ENCODE results near the gene FOXO1. TPM values are rescaled to one million over a fixed set of nuclear protein-coding genes. Genes with fewer than 3 reads are reported as not detected.

Gene FOXO1
- total and polyA plus RNA-seq, 7 donors: 9.0 to 36.8 (median 30.9) TPM

GRCh38 chr13:40635315-40635995 is 31.0 kb downstream of the FOXO1 start:
- intact Hi-C loops (cut with DNase I): no loop called here
- H3K4me1 ChIP-seq: peaks cover 0 to 57% (median 50%) of the 10 kb centered on the region in 4 donors
- 61 to 64% methylated on average over 5 of the region's 5 CpGs for WGBS, 2 donors

GRCh38 chr13:40632915-40633314 is 33.5 kb downstream of the FOXO1 start:
- Histone ChIP-seq H3K36me3 (no peaks in the 10 kb centered on the region), H3K27me3 (no peaks in the 10 kb centered on the region), H3K4me3 (no peak overlapping the region), H3K4me1 (peaks cover 0 to 40% (median 30%) of the 10 kb centered on the region in 4 donors), H3K9me3 (no peaks in the 10 kb centered on the region), H3K27ac (no peak overlapping the region)
- WGBS, 2 donors: 89 to 97% methylated on average over 3 of the region's 3 CpGs
- intact Hi-C loops (cut with DNase I): no loop called here
- TF ChIP-seq POLR2A (IDR thresholded peaks at IDR 0.05): no peak
- TF ChIP-seq, protein P1, sequence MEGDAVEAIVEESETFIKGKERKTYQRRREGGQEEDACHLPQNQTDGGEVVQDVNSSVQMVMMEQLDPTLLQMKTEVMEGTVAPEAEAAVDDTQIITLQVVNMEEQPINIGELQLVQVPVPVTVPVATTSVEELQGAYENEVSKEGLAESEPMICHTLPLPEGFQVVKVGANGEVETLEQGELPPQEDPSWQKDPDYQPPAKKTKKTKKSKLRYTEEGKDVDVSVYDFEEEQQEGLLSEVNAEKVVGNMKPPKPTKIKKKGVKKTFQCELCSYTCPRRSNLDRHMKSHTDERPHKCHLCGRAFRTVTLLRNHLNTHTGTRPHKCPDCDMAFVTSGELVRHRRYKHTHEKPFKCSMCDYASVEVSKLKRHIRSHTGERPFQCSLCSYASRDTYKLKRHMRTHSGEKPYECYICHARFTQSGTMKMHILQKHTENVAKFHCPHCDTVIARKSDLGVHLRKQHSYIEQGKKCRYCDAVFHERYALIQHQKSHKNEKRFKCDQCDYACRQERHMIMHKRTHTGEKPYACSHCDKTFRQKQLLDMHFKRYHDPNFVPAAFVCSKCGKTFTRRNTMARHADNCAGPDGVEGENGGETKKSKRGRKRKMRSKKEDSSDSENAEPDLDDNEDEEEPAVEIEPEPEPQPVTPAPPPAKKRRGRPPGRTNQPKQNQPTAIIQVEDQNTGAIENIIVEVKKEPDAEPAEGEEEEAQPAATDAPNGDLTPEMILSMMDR (IDR thresholded peaks at IDR 0.05): no peak
- TF ChIP-seq POLR2AphosphoS5 (IDR thresholded peaks at IDR 0.05): no peak
- TF ChIP-seq EP300 (IDR thresholded peaks at IDR 0.05): no peak
- DNase-seq: no peak

More at GRCh38 chr13:40635315-40635995, 31.0 kb downstream of the FOXO1 start:
- Histone ChIP-seq H3K27me3 (no peaks in the 10 kb centered on the region), H3K9me3 (no peaks in the 10 kb centered on the region), H3K27ac (no peak overlapping the region), H3K36me3 (no peaks in the 10 kb centered on the region), H3K4me3 (no peak overlapping the region)
- TF ChIP-seq, protein P1 (IDR thresholded peaks at IDR 0.05): no peak
- TF ChIP-seq EP300 (IDR thresholded peaks at IDR 0.05) (no peak), POLR2AphosphoS5 (IDR thresholded peaks at IDR 0.05) (no peak), POLR2A (IDR thresholded peaks at IDR 0.05) (no peak)
- DNase-seq: no peak

GRCh38 chr13:40631605-40632004 is 34.8 kb downstream of the FOXO1 start:
- Histone ChIP-seq H3K9me3 (no peaks in the 10 kb centered on the region), H3K4me3 (no peak overlapping the region), H3K36me3 (no peaks in the 10 kb centered on the region), H3K27ac (no peak overlapping the region), H3K27me3 (no peaks in the 10 kb centered on the region), H3K4me1 (peaks cover 0 to 42% (median 29%) of the 10 kb centered on the region in 4 donors)
- TF ChIP-seq POLR2A (IDR thresholded peaks at IDR 0.05) (no peak), POLR2AphosphoS5 (IDR thresholded peaks at IDR 0.05) (no peak), EP300 (IDR thresholded peaks at IDR 0.05) (no peak)
- TF ChIP-seq, protein P1 (IDR thresholded peaks at IDR 0.05): no peak
- intact Hi-C loops (cut with DNase I): no loop called here
- 12 to 54% methylated on average over 4 of the region's 4 CpGs for WGBS, 2 donors
- no peak for DNase-seq

DNA sequence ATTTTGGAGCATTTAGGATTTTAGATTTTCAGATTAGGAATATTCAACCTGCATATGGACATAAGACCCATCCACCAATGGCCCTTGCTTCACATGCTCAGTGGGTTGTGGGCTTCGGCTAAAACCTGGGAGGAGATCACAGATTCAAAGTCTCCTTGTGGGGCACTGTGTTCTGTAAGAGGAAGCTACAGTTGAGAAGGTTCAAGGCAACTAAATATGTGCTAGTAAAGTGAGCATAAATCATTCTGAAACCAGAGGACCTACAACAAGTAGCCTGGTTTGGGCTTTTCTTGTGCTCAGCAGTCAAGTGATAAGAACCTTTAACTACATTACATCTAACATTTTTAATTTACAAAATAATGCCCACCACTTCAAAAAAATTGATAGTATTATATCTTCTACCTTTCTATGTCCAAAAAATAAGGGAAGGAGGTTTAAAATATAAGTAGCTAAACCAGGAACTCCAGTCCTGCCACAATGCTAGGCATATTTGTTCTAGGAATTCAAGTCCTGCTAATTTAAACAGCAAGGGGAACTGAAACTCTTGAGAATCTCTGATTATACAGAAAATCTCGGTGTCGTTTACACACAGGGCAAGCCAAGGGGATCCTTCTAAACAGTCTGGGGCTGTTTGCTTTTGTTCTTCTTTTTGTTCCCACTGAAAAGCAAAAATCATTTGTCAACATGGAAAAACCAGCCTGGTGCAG is 36.6 kb downstream of the FOXO1 start:
- intact Hi-C loops (cut with DNase I): no loop called here
- Histone ChIP-seq H3K4me1 (peaks cover 0 to 43% (median 27%) of the 10 kb centered on the region in 4 donors), H3K27me3 (no peaks in the 10 kb centered on the region), H3K9me3 (no peaks in the 10 kb centered on the region), H3K27ac (peak overlapping the region in 1 of 4 donors; percentile 26), H3K4me3 (no peak overlapping the region), H3K36me3 (no peaks in the 10 kb centered on the region)
- WGBS, 2 donors: 55 to 85% methylated on average over 3 of the region's 3 CpGs
- DNase-seq: no peak
- TF ChIP-seq EP300 (IDR thresholded peaks at IDR 0.05) (no peak), POLR2AphosphoS5 (IDR thresholded peaks at IDR 0.05) (no peak)

DNA sequence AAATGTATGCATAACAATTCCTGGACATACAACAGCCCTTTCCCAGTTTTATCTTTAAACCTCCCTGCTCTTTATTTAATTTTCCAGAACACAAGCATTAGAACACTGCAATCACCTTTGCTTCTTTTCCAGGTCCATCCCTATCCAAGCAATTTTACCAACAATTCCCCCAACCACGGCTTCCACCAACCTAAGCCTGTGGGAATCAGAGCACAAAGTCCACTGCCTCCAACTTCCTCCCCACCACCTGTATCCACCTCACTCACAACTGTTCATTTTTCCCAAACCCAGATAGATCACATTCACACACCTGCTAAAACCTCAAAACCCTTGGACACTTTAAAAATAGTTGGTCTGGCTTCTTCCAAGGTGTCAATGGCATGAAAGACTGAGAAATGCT is 39.5 kb downstream of the FOXO1 start:
- Histone ChIP-seq H3K9me3 (no peaks in the 10 kb centered on the region), H3K4me1 (peaks cover 0 to 62% (median 39%) of the 10 kb centered on the region in 4 donors), H3K36me3 (no peaks in the 10 kb centered on the region), H3K4me3 (no peak overlapping the region), H3K27ac (no peak overlapping the region), H3K27me3 (no peaks in the 10 kb centered on the region)
- intact Hi-C loops (cut with DNase I): no loop called here
- TF ChIP-seq EP300 (IDR thresholded peaks at IDR 0.05) (no peak), POLR2AphosphoS5 (IDR thresholded peaks at IDR 0.05) (no peak), POLR2A (IDR thresholded peaks at IDR 0.05) (no peak)
- TF ChIP-seq, protein P1 (IDR thresholded peaks at IDR 0.05): no peak
- DNase-seq: no peak
- whole genome bisulfite sequencing, 2 donors: 23 to 65% methylated on average over 1 of the region's 1 CpG

All from sigmoid colon (tissue), 7 donors.